ENCODE measurements around the gene ZNF750. TPM values are rescaled to one million over a fixed set of nuclear protein-coding genes. Genes with fewer than 3 reads are reported as not detected.

Gene ZNF750
- total RNA-seq, 1 experiment from 2014 or later, result 0.44 TPM

DNA sequence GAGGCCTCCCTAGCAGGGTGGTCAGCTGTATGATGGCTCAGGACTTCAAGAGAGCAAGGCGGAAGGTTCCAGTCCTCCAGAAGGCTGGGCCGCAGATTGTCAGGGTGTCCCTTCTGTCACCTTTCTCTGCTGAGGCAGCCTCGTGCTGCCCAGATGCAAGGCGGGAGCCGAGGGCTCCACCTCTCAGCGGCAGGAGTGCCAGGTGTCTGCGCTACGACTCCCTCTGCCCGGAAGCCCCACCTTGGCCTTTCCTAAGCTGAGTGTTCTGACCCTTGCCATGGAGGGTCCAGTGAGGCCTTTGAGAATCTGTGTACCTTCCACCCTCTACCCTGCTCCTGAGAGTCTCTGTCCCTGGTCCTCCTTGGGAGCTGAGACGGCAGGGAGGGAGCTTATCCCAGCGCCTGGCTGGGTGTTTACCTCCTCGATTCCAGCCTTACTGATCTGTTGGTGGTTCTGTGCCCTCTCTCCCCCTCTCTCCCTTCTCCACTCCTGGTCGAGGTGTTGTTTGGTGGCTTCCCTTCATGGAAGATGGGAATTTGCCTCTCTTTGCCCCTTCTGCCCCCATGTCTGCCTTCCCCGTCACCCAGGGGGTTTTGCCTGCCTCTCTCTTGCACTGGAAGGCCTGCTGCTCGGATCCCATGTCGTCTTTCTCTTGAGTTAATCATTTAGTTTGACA, 2.2 kb upstream of the ZNF750 start:
- Histone ChIP-seq H3K4me1 (replicated peaks; ENCODE audit: insufficient read depth) (peaks cover 31% of the 10 kb centered on the region), H3K4me2 (no peak overlapping the region), H3K4me3 (no peak overlapping the region), H3K9me2 (ENCODE audit: insufficient read depth) (no peaks in the 10 kb centered on the region), H4K20me1 (ENCODE audit: insufficient read depth) (no peaks in the 10 kb centered on the region), H3K27me3 (ENCODE audit: insufficient read depth, low read depth) (no peaks in the 10 kb centered on the region), H3K27ac (no peak overlapping the region), H3F3A (ENCODE audit: insufficient read depth, low read depth) (peaks cover 21% of the 10 kb centered on the region; the same call in 1 of the 2 replicates), H2AFZ (no peak overlapping the region), H3K9me3 (ENCODE audit: insufficient read depth, low read depth) (no peaks in the 10 kb centered on the region), H3K79me2 (ENCODE audit: low read depth) (no peaks in the 10 kb centered on the region), H3K36me3 (ENCODE audit: low read depth) (no peaks in the 10 kb centered on the region)
- no peak for DNase-seq
- POLR2A ChIA-PET (ENCODE audit: unreplicated experiment), result interaction anchor here (0.7 kb wide), 1 partner anchor 10 kb away, joined by 5 read pairs; no protein-coding TSS in a partner anchor
- intact Hi-C loops (cut with micrococcal nuclease; ENCODE audit: unreplicated experiment), result no loop called here
- no peak for TF ChIP-seq EZH2 (IDR thresholded peaks at IDR 0.05; ENCODE audit: low read depth)
- TF ChIP-seq CTCF (conservative IDR thresholded peaks at IDR 0.05), result no peak
- BruUV-seq (replicated peaks), result no TSS peak
- CTCF ChIA-PET, result no interaction called here

DNA sequence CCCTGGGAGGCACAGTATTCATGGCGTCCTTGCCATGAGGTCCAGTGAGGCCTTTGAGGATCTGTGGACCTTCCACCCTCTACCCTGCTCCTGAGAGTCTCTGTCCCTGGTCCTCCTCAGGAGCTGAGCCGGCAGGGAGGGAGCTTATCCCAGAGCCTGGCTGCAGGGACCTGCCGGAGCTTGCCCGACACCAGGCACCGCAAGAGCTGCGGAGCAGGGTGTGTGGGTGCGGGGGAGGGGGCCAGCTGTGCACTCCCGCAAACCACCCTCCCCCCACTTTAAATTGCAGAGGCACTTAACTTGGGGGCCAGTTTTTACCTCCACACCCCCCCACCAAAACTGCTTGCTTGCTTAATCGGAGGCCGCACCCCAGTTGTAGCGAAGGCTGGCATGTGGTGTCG, 609 bp upstream of the ZNF750 start:
- peak overlapping the region; percentile 91 for H3K27ac ChIP-seq
- CTCF ChIA-PET, result interaction anchor here (0.6 kb wide), 1 partner anchor 194 kb away, joined by 4 read pairs; no protein-coding TSS in a partner anchor

More for the DNA sequence above, 609 bp upstream of the ZNF750 start:
- Histone ChIP-seq H3K4me3 (no peak overlapping the region), H3K36me3 (ENCODE audit: low read depth) (no peaks in the 10 kb centered on the region), H3K27me3 (ENCODE audit: insufficient read depth, low read depth) (no peaks in the 10 kb centered on the region), H3K79me2 (ENCODE audit: low read depth) (no peaks in the 10 kb centered on the region), H4K20me1 (ENCODE audit: insufficient read depth) (no peaks in the 10 kb centered on the region), H2AFZ (no peak overlapping the region), H3K9me2 (ENCODE audit: insufficient read depth) (no peaks in the 10 kb centered on the region), H3K9me3 (ENCODE audit: insufficient read depth, low read depth) (no peaks in the 10 kb centered on the region), H3K4me2 (peak overlapping the region; percentile 87), H3K4me1 (replicated peaks; ENCODE audit: insufficient read depth) (peaks cover 37% of the 10 kb centered on the region), H3F3A (ENCODE audit: insufficient read depth, low read depth) (peaks cover 20% of the 10 kb centered on the region; the same call in 1 of the 2 replicates)
- TF ChIP-seq EZH2 (IDR thresholded peaks at IDR 0.05; ENCODE audit: low read depth) (no peak), CTCF (conservative IDR thresholded peaks at IDR 0.05) (no peak)
- no peak for DNase-seq
- POLR2A ChIA-PET (ENCODE audit: unreplicated experiment), result no interaction called here
- no TSS peak for BruUV-seq (replicated peaks)
- intact Hi-C loops (cut with micrococcal nuclease; ENCODE audit: unreplicated experiment), result no loop called here
